ENCODE measurements around the gene SDHD.
"Not testable (repeated sequence)": the region's sequence is repeated elsewhere in the genome, so short reads cannot be mapped to it uniquely, and the experiment has no call there.

Gene SDHD

GRCh38 chr11:112086422-112087191, at the start of gene SDHD, which contains the start of gene TIMM8B:
Gene SDHD, plus strand, starts transcription at chr11:112086873. Its CDS starts 35 bp downstream, at chr11:112086908.
Gene TIMM8B, minus strand, starts transcription at chr11:112086756. Its CDS starts 33 bp downstream, at chr11:112086723.
- DNase-seq (ENCODE audit: low read depth) = peak; percentile 93

- DNase-seq (ENCODE audit: low read depth) = no peak
Observed at GRCh38 chr11:112037527-112037926, 49.1 kb upstream of the SDHD start.

GRCh38 chr11:112042161-112042960, 44.3 kb upstream of the SDHD start:
- no peak for DNase-seq (ENCODE audit: low read depth)

GRCh38 chr11:112042961-112043304, 43.7 kb upstream of the SDHD start:
- DNase-seq (ENCODE audit: low read depth) = no peak

GRCh38 chr11:112044961-112045360, 41.7 kb upstream of the SDHD start:
- no peak for DNase-seq (ENCODE audit: low read depth)

- not testable (repeated sequence) for DNase-seq (ENCODE audit: low read depth)
Observed at GRCh38 chr11:112046647-112047046, 40.0 kb upstream of the SDHD start.

- not testable (repeated sequence) for DNase-seq (ENCODE audit: low read depth)
Observed at GRCh38 chr11:112048256-112048655, 38.4 kb upstream of the SDHD start.

- no peak for DNase-seq (ENCODE audit: low read depth)
Observed at GRCh38 chr11:112049777-112050176, 36.9 kb upstream of the SDHD start.

- DNase-seq (ENCODE audit: low read depth) = no peak
Observed at GRCh38 chr11:112050721-112051120, 36.0 kb upstream of the SDHD start.

- no peak for DNase-seq (ENCODE audit: low read depth)
Observed at GRCh38 chr11:112051768-112052167, 34.9 kb upstream of the SDHD start.

- no peak for DNase-seq (ENCODE audit: low read depth)
Observed at GRCh38 chr11:112057170-112057569, 29.5 kb upstream of the SDHD start.

GRCh38 chr11:112058103-112058502, 28.6 kb upstream of the SDHD start:
- DNase-seq (ENCODE audit: low read depth) = no peak

GRCh38 chr11:112062923-112063322, 23.8 kb upstream of the SDHD start:
- no peak for DNase-seq (ENCODE audit: low read depth)

- peak; percentile 68 for DNase-seq (ENCODE audit: low read depth)
Observed at GRCh38 chr11:112073941-112074811, 12.5 kb upstream of the SDHD start, which contains the start of the genes NKAPD1 and PIH1D2. Gene NKAPD1, plus strand, starts transcription at chr11:112074299. Its CDS starts 1,276 bp downstream, at chr11:112075575. Gene PIH1D2, minus strand, starts transcription at chr11:112074017. Its CDS starts 843 bp downstream, at chr11:112073174.

GRCh38 chr11:112082729-112083128, 3.9 kb upstream of the SDHD start:
- DNase-seq (ENCODE audit: low read depth) = no peak

GRCh38 chr11:112085822-112086421, 751 bp upstream of the SDHD start:
- DNase-seq (ENCODE audit: low read depth) = peak; percentile 1

- DNase-seq (ENCODE audit: low read depth) = no peak
Observed at GRCh38 chr11:112087212-112087611, 539 bp downstream of the SDHD start.

- DNase-seq (ENCODE audit: low read depth) = not testable (repeated sequence)
Observed at GRCh38 chr11:112095302-112095701, 8.6 kb downstream of the SDHD start.

- no peak for DNase-seq (ENCODE audit: low read depth)
Observed at GRCh38 chr11:112096194-112096593, 9.5 kb downstream of the SDHD start.

- DNase-seq (ENCODE audit: low read depth) = no peak
Observed at GRCh38 chr11:112097734-112098528, 11.3 kb downstream of the SDHD start.

GRCh38 chr11:112100462-112100861, 13.8 kb downstream of the SDHD start:
- no peak for DNase-seq (ENCODE audit: low read depth)

Data from stimulated activated CD8-positive, alpha-beta memory T cell treated with anti-CD3 and anti-CD28 coated beads, Interleukin-12 subunit alpha, Interleukin-12 subunit beta, amount 100 ng/mL, for 1 hour (primary cell).